ENCODE data around the gene FYB2.

- TF ChIP-seq POLR2A (IDR thresholded peaks at IDR 0.05) = no peak
- TF ChIP-seq CTCF (IDR thresholded peaks at IDR 0.05) = no peak
Measured at GRCh38 chr1:56670350-56670749, 148.9 kb downstream of the FYB2 start.
